ENCODE results near the gene AHI1. TPM values are rescaled to one million over a fixed set of nuclear protein-coding genes. Genes with fewer than 3 reads are reported as not detected.

Gene AHI1
- total and polyA plus RNA-seq, 2 of the 13 experiments (the other 11 are each of a cell fraction or from before 2014, with no cell fraction given), result 7.2 to 18.6 TPM

- Histone ChIP-seq H4K20me1 (ENCODE audit: insufficient read depth, low read length) (no peaks in the 10 kb centered on the region), H3K4me1 (ENCODE audit: insufficient read depth, low read length) (no peaks in the 10 kb centered on the region), H2AFZ (ENCODE audit: low read length) (no peak overlapping the region), H3K36me3 (replicated peaks in 1 of 2; ENCODE audit: control insufficient read depth in 1 of 2, insufficient read depth in 2 of 2, low read length in 2 of 2) (no peaks in the 10 kb centered on the region), H3K79me2 (ENCODE audit: insufficient read depth, low read length) (no peaks in the 10 kb centered on the region), H3K4me2 (ENCODE audit: low read depth, low read length) (no peak overlapping the region), H3K9ac (ENCODE audit: insufficient read depth, low read depth, low read length) (no peak overlapping the region), H3K27ac (ENCODE audit: extremely low read length, insufficient read depth, low read length) (no peak overlapping the region), H3K27me3 (ENCODE audit: control insufficient read depth in 1 of 2, insufficient read depth in 2 of 2, low read length in 2 of 2) (peaks cover 0 to 12% of the 10 kb centered on the region in 2 experiments; a peak in 1 of 5 replicates), H3K9me3 (ENCODE audit: low read length) (no peaks in the 10 kb centered on the region), H3K4me3 (replicated peaks in 1 of 3; ENCODE audit: insufficient read depth in 1 of 3, low read depth in 2 of 3, low read length in 3 of 3) (no peak overlapping the region)
- 18% methylated on average over 5 of the region's 5 CpGs for WGBS (ENCODE audit: low lambda C conversion rate)
- in situ Hi-C loops (cut with HindIII; ENCODE audit: extremely low pct_ligation_motif_present, low pct_unique_long_range_greater_than_20kb) (no loop called here), intact Hi-C loops (cut with micrococcal nuclease; ENCODE audit: unreplicated experiment) (no loop called here)
- TF ChIP-seq, protein P1, sequence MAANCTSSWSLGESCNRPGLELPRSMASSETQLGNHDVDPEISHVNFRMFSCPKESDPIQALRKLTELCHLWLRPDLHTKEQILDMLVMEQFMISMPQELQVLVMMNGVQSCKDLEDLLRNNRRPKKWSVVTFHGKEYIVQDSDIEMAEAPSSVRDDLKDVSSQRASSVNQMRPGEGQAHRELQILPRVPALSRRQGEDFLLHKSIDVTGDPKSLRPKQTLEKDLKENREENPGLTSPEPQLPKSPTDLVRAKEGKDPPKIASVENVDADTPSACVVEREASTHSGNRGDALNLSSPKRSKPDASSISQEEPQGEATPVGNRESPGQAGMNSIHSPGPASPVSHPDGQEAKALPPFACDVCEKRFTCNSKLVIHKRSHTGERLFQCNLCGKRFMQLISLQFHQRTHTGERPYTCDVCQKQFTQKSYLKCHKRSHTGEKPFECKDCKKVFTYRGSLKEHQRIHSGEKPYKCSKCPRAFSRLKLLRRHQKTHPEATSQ (CRISPR knock-in tag; IDR thresholded peaks at IDR 0.05; ENCODE audit: borderline replicate concordance), result no peak
- TF ChIP-seq SOX6 (IDR thresholded peaks at IDR 0.05) (no peak), SOX6 (CRISPR knock-in tag; IDR thresholded peaks at IDR 0.05) (no peak), HNRNPK (IDR thresholded peaks at IDR 0.05; ENCODE audit: low read depth, low read length, poor library complexity, severe bottlenecking) (no peak), ZNF280B (CRISPR knock-in tag; IDR thresholded peaks at IDR 0.05; ENCODE audit: borderline replicate concordance) (no peak), ZNF430 (CRISPR knock-in tag; IDR thresholded peaks at IDR 0.05) (no peak)
- ChIA-PET CTCF (ENCODE audit: low intra/inter-chr PET ratio, low total read pairs) (no interaction called here), POLR2A (no interaction called here)
- no TSS peak for BruUV-seq (replicated peaks)
- ATAC-seq (no peak), DNase-seq (ENCODE audit: low spot score) (no peak), FAIRE-seq (no peak)
Measured at GRCh38 chr6:135240711-135241110, 256.8 kb downstream of the AHI1 start.
